Cerebellar cortex (tissue), 1 donor: ENCODE data around the gene ELF2.
"Not testable (repeated sequence)": the region's sequence is repeated elsewhere in the genome, so short reads cannot be mapped to it uniquely, and the experiment has no call there.

Experiments
- DNase-seq: peaks from one replicate; pipeline ENCODE4 v3.0.0-alpha.2; 2015; ENCODE audit warnings: low spot score

Gene ELF2

DNA sequence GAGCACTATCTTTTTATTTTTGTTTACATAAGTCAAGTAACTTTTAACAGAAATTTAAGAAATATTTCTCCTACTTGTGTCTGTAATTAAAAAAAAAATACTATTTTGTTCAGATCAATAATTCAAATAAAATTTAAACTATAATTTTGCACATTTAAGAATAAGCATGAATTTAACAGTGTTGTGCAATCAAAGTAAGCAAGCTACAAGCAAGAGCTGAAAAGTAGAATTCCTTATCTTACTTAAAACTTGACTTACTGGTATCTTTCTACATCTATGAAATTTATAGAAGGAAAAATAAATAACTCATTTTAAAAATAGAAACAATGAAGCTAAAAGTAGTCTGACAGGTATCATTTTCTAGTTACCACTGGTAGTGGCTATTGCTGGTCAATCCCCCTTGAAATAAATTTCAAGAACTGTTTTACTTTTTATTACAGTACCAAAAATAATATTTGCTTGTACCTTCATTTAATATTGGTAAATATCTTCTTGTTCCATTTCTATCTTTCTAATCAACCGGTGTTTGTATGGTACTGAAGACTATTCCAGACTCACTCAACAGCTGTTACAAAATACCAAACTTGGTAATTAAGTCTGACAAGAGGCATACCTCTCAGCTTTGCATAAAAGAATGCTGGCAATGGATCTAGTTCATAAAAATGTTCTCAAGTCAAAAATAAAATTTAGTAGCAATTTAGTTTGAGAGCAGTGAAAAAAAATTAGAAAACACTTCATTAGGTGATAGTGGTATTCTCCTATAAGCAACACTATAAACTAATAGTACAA, 99.3 kb downstream of the ELF2 start:
- DNase-seq: no peak

DNA sequence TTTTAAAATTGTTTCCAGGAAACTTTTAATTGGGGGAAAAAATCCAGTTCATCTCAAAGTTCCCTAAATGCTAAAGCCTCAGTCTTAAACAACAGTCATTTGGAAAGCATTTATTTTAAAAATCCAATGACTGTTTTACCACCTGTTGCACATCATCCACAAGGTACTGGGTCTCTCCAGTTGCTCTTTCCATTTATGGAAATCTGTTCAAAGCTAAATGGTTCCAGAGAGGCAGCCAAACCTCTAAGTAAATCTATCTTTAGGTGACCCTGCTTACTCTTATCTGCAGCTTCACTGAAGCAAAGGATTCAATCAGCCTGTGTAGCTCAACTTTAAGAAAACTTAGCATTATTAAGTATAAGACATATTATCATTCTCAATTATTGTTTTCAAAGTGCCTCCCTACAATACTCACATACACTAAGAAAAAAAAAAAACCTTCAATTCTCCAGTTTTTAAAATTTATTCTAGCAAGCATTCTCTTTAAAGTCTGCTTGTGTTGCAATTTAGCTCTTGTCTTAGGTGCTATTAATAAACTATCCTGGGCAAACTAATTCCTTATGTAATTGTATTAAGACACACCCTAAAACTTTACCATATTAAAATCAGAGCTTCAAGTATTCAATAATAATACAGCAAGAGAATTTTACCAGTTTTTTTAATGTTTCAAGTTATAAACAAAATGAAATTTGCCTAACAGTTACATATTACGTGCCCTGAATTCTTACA, 100.8 kb downstream of the ELF2 start:
- no peak for DNase-seq

DNA sequence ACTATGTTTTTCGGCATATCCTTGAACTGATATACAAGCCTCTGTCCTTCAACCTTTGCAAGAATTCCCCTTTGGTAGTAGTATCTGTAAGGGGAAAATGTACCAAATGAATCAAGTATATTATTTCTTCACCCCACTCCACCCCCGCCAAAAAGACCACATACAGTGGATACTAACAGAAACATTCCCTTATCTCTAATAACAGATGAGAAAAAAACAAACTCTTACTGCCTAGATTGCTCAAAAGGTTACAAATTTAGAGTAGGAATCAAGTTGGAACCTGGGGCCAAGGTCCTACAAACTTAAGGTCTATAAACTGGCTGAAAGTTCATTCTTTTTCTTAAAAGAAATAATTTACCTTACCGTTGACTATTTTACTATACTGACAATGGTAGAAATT, 116.4 kb downstream of the ELF2 start:
- DNase-seq: no peak

DNA sequence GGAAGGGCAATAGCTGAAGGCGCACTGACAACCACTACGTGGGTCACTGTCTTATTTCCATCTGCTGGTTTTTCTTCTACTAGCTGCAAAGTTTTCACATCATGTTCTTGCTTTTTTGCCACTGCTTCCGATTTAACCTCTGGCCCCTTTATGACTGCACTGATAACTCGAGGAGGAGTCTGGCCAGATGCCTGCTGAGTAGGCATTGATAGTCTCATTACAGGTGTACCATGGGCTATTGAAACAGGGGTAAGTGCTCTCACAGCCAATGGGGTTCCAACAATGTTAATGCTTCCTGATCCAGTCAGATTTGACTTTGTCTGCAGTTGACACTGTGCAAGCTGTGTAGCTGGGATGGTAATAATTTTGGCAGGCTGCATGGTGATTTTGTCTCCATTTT, 118.0 kb downstream of the ELF2 start:
- DNase-seq: not testable (repeated sequence)

DNA sequence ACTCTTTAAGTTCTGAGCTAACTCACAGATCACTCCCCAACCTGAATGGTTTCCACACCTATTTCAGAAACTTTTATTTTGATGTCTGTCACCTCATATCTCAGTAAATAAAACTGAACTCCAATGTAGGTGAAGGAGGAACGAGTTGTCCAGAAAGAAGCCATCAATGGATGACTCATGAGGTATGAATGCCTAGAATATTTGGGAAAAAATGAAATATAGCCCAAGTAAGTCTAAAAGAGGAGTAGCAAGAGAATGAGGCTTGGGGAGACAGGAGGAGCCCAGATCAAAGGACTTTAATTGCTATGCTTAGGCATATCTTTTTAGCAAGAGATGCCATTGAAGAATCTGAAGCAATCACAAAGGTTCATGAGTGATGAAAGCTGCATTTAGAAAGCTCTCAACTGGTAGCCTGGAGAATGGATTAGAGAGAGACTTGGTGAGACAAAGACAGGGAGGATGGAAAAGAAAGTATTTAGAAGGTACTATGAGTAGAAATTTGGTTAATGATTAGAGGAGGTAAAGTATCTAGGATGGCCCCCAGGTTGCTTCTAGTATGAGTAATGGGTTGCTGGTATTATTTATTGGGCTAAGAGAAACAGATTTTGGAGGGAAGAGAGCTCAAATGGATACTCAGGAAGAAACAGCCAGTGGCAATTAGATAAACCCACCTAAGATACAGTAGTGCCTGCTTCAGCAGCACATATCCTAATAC, 122.1 kb downstream of the ELF2 start:
- no peak for DNase-seq

DNA sequence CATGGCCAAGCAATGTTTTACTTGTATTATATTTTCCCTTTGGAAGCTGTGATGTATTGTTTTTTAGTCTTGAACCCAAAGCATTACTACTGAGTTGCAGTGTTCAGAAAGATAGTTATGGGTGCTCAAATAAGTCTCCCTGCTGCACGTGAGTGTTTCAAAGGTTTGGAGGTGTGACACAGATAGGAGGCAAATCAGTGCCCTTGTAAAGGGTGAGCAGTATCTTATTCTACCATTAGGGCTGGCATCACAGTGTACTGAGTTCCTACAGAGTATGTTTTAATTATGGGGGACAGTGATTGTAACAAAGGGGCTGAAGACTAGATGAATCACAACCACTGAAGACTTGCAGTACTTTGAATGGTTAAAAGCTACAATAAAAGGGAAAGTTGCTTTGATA, 123.1 kb downstream of the ELF2 start:
- DNase-seq: no peak

DNA sequence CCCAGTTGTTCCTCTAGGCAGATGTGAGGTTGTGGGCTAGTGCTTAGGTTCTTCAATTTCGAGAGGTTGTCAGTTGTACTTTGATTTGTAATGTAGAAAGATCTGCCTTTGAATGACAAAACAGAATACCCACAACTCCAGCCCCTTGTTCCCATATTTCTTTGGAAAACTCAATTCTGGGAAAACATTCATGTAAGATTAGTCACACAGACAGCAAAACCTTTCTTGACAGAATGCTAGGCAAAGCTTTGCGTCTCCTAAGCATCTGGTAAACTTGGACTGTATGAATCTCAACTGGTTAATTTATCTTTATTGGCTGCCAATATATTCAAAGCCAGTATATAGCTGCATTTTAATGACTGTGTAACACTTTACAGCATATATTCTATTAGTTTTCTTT, 126.6 kb downstream of the ELF2 start:
- DNase-seq: no peak

DNA sequence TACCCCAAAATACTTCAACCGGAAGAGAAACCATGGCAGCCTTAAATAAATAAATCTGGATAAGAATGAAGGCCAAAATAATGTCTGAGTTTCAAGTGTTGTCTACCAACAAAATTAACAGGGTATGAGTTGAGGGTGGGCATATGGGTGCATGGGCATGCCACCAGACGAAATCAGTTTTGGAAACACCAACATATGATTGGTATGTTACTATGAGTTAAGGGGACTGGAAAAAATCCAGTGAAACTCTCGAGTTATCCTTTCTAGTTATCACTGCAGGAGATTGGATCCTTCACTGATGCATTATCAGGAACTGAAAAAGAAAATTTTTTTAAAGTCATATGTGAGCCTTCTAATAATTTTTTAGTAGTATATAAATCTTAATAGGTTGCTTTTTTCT, 129.0 kb downstream of the ELF2 start:
- no peak for DNase-seq

DNA sequence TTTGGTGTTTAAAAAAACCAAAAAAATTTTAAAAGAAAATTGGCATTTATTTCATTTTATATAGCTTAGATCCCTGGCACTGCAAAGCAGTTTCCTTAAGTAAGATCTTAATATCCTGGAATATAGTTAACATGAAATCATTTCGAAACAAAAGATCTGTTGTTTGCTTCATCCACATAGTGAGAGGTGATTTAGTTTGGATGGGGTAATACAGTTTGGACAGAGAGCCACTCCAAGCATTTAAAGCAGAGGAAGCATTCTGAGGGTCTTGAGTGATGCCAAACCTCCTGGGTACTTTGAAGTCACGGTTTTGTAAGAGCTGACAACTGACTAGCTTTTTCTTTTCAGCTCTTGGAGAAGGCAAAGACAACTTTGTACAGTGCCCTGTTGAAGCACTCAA, 132.7 kb downstream of the ELF2 start:
- no peak for DNase-seq

DNA sequence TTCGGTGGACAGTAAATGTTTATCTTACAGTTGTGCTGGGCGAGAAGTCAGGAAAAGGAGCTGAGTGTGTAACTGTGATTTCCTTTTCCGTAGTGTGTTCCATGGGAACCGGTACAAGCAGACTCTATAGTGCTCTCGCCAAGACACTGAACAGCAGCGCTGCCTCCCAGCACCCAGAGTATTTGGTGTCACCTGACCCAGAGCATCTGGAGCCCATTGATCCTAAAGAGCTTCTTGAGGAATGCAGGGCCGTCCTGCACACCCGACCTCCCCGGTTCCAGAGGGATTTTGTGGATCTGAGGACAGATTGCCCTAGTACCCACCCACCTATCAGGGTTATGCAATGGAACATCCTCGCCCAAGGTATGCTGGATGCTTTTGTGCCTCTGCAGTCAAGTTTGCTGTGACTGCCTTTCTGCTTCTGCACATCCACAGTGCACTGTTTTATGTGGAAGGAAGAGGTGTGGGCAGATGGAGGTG, 134.0 kb downstream of the ELF2 start:
- DNase-seq: no peak

DNA sequence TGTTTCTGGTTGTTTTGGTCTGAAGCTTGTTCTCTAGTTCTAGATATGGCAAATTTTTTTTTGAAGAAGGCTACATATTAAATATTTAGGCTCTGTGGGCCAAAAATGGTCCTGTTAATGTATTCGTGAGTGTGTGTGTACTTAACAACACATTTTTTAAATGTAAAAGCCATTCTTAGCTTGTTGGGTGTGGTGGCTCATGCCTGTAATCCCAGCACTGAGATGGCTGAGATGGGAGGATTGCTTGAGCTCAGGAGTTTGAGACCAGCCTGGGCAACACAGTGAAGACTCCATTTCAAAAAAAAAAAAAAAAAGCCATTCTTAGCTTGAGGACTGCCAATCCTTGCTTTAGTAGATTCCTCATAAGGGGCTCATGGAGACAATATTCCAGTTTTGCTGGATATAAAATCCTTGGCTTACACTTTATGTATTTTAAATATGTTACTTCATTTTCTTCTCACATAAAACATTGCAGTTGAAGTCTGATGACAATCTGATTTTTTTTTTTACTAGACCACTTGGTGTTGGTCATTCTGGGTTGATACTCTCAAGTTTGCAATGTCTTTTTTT, 138.1 kb downstream of the ELF2 start:
- DNase-seq: no peak

DNA sequence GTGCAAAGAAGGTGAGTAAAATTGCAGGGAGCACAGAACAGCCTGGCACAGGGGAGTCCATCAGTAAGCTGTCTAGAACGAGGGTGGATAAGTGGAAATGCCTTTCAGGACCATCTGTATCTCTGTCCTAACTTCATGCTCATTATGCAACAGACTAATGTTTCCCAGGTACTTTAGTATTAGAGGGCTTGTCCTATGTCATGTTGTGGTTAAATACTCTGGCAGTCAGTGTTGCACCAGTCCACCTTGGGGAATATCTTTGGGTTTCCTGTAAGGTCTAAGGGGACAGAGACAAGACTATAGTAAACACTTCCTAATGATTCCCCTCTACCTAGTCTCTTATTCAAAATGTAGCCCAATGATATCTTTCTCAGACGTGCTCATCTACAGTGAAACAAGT, 140.1 kb downstream of the ELF2 start:
- DNase-seq: no peak

DNA sequence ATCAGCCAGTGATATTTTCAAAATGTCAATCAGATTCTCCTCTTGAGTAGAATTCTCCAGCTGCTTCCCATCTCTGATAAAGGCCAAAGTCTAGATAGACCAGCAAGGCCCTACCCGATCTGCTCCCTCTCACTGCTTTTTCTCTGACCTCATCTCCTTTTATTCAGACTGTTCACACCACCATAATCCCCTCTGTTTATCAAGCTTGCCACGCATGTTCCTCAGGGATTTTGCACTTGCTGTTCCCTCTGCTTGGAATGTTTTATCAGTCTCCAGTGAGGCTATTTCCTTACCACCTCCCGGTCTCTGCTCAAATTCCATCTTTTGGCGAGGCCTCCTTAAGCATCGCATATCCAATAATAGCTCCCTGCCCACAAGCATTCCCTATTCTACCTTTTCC, 141.4 kb downstream of the ELF2 start:
- no peak for DNase-seq

DNA sequence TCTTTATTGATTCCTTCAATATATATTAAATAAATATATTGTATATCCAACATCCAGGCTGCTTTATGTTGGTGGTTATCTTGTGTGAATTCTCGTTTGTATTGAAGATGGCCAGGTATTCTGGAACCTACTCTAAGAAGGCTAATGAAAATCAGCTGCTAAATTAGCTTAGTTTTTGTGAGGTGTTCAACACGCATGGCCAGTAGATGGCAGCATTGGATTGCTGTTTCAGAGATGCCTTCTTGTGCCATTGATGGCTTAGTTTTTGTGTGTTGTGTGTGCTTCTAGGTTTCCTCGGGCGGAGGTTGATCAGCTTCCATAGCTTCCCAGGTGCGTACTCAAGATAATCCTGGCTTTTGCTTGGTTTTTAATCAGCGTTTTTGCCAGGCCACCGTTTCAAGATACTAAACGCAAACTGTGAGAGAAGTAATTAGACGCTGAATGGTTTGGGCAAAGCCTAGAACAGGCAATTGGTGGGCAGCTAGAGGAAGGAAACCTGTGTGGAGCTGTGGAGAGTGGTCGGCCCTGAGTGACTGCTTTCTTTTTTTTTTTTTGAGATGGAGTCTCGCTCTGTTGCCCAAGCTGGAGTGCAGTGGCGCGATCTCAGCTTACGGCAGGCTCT, 146.3 kb downstream of the ELF2 start:
- DNase-seq: peak; percentile 94

DNA sequence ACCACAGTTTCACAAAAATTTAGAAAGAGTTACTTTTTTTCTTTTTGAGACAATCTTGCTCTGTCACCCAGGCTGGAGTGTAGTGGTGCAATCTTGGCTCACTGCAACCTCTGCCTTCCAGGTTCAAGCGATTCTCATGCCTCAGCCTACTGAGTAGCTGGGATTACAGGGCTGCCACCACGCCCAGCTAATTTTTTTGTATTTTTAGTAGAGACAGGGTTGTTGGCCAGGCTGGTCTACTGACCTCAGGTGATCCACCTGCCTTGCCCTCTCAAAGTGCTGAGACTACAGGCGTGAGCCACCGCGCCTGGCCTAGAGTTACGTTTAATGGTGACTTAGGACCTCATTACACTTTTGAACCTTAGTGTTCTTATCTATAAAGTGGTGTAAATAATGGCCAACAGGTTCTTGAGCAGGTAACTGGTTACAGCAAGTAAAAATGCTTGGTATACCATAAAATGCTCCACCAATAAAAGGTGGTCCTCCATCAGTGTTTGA, 147.1 kb downstream of the ELF2 start:
- DNase-seq: not testable (repeated sequence)

DNA sequence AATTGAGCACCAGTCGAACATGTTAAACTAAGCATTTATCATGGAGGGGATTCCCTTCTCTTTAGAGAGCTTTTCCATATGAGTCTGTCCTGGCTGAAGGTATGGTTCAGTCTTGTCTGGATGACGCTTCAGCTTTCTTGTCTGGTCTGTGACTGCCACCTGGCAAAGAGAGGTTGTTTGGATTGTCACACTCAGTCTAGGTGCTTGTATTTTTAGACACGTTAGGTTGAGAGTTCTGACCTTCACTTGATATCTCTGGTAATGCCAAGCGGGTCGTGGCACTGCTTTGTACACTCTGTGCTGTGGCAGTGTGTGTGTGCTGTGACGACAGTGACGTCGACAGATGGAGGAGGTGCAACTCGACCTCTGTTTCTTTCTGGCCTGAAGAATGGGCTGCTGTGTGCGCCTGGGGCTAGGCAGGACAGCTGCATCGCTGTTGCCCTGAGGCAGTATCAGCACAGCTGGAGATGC, 148.8 kb downstream of the ELF2 start:
- DNase-seq: no peak

DNA sequence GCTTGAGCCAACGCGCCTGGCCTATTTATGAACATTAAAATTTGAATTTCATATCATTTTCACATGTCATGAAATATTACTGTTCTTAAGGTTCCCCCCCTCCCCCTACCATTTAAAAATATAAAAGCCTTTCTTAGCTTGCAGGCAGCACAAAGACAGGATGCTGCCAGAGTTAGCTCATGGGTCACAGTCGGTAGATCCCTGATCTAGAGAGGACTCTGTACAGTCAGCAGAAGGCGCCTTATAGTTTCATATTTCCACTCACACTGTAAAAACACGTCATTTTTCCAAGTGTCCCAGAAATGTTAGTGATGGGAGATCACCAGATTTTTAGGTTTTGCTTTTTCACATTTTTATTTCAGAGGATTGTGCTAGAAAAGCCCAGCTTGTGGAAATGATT, 149.2 kb downstream of the ELF2 start:
- no peak for DNase-seq

DNA sequence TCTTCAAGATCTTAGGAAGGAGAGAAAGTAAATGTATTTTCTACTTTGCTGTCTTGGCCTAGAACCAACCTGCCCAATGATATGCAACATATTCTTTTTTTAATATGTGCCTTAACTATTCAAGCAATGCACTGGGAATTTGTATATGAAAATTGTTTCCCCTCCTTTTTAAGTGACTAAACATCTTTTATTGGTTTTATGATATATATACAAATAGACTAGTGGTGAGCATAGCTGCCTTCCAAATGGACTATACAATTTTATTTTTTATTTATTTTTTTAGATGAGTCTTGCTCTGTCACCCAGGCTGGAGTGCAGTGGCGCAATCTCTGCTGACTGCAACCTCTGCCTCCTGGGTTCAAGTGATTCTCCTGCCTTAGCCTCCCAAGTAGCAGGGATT, 151.2 kb downstream of the ELF2 start:
- no peak for DNase-seq

DNA sequence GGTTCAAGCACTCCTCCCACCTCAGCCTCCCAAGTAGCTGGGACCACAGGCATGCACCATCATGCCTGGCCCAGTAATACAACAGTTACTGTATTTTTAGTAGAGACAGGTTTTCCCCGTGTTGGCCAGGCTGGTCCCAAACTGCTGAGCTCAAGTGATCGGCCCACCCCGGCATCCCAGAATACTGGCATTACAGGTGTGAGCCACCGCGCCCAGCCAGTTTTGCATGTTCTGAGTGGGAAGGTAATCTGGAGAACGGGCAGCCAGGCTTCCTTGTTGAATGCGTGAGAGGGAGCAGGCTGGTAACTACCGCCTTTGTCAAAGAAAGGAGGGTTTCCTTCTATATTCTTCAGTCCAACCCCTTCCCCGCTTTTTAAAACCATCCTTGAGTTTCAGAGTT, 152.3 kb downstream of the ELF2 start:
- no peak for DNase-seq

DNA sequence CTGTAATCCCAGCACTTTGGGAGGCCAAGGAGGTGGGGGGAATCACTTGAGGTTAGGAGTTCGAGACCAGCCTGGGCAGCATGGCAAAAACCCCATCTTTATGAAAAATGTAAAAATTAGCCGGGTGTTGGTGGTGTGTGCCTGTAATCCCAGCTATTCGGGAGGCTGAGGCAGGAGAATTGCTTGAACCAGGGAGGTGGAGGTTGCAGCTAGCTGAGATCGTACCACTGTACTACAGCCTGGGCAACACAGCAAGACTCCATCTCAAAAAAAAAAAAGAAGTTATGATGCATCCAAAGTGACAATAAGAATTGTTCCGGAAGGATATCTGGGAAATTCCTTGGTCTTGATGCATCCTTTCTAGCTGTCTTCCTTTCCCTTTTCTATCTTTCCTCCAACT, 154.2 kb downstream of the ELF2 start:
- DNase-seq: no peak

DNA sequence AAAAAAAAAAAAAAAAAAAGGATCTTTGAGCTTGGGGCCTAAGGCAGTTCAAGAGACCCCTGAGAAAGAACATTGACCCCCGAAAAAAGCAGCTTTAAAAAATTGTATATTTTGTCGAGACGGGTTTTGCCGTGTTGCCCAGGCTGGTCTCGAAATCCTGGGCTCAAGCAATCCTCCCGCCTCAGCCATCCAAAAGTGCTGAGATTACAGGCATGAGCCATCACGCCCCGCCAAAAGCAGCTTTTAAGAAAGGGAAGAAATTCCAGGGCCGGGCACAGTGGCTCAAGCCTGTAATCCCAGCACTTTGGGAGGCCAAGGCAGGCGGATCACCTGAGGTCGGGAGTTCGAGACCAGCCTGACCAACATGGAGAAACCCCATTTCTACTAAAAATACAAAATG, 155.9 kb downstream of the ELF2 start:
- not testable (repeated sequence) for DNase-seq

DNA sequence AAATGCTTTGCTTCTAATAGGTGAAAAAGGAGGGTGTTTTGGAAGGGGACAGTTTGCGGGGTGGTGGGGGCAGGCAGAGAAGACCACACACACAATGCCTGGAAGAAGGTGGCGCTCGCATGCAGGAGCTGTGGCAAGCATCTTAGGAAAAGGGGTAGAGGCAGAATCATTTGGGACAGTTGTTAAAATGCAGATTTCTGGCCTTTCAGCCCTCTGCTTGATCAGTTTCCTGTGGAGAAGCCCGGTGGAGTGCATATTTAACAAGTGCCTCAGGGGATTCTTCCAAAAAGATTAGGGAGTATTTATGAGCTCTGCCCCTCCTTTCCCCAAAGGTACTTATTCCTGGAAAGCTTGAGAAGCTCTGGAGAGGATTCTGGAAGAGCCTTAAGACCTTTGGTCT, 156.6 kb downstream of the ELF2 start:
- no peak for DNase-seq
